ENCODE results near the gene HOXA1.
"Not testable (repeated sequence)": the region's sequence is repeated elsewhere in the genome, so short reads cannot be mapped to it uniquely, and the experiment has no call there.

GRCh38 chr7:27045972-27046371, 49.8 kb downstream of the HOXA1 start:
- not testable (repeated sequence) for TF ChIP-seq CTCF (IDR thresholded peaks at IDR 0.05; ENCODE audit: low read depth, low read length); POLR2A (IDR thresholded peaks at IDR 0.05; ENCODE audit: extremely low read depth, insufficient read length); MAX (IDR thresholded peaks at IDR 0.05; ENCODE audit: low read depth, low read length)
